Stimulated activated effector memory CD8-positive, alpha-beta T cell treated with anti-CD3 and anti-CD28 coated beads, Interleukin-12 subunit alpha, Interleukin-12 subunit beta, amount 100 ng/mL, for 72 hours (primary cell): ENCODE measurements around the gene NUTM1.
"Not testable (repeated sequence)": the region's sequence is repeated elsewhere in the genome, so short reads cannot be mapped to it uniquely, and the experiment has no call there.

Experiments used
- ATAC-seq: fragments of 150-1000 bp; cut with Tn5 transposase; 2 replicates; pipeline ENCODE4 v1.10.0; 2021
- DNase-seq, 2 donors: peaks; one replicate each; pipeline ENCODE4 v3.0.0; 2021 to 2022; ENCODE audit warnings: low spot score in 2 of 2
- H3K27ac Mint-ChIP-seq: one replicate; pipeline ENCODE4 v1.8.0; 2022; ENCODE audit warnings: mild to moderate bottlenecking, mixed read lengths
- H3K36me3 Mint-ChIP-seq: one replicate; pipeline ENCODE4 v1.8.0; 2022; ENCODE audit warnings: mild to moderate bottlenecking, mixed read lengths
- H3K4me1 Mint-ChIP-seq: one replicate; pipeline ENCODE4 v1.8.0; 2022; ENCODE audit warnings: mixed read lengths
- H3K4me3 Mint-ChIP-seq: one replicate; pipeline ENCODE4 v1.8.0; 2022; ENCODE audit warnings: mild to moderate bottlenecking, mixed read lengths
- H3K9me3 Mint-ChIP-seq: one replicate; pipeline ENCODE4 v1.8.0; 2022; ENCODE audit warnings: mixed read lengths

NUTM1 gene

GRCh38 chr15:34352996-34353395 is 9.9 kb downstream of the NUTM1 start:
- not testable (repeated sequence) for DNase-seq, H3K9me3 Mint-ChIP-seq, H3K27ac Mint-ChIP-seq, ATAC-seq, H3K4me3 Mint-ChIP-seq, H3K4me1 Mint-ChIP-seq
- H3K36me3 Mint-ChIP-seq, result peaks cover 18% of the 10 kb centered on the region

GRCh38 chr15:34353627-34354026 is 10.5 kb downstream of the NUTM1 start:
- ATAC-seq, result no peak
- H3K27ac Mint-ChIP-seq, result no peak overlapping the region
- no peak for DNase-seq
- no peak overlapping the region for H3K4me3 Mint-ChIP-seq
- H3K36me3 Mint-ChIP-seq, result peaks cover 25% of the 10 kb centered on the region
- H3K4me1 Mint-ChIP-seq, result peaks cover 10% of the 10 kb centered on the region
- no peaks in the 10 kb centered on the region for H3K9me3 Mint-ChIP-seq

- peaks cover 31% of the 10 kb centered on the region for H3K36me3 Mint-ChIP-seq
These were observed 11.2 kb downstream of the NUTM1 start for GRCh38 chr15:34354286-34354685.

GRCh38 chr15:34355241-34355640 is 12.1 kb downstream of the NUTM1 start:
- DNase-seq (no peak), ATAC-seq (no peak)
- no peak overlapping the region for H3K4me3 Mint-ChIP-seq

More at GRCh38 chr15:34354286-34354685, 11.2 kb downstream of the NUTM1 start:
- peaks cover 10% of the 10 kb centered on the region for H3K4me1 Mint-ChIP-seq
- DNase-seq, result no peak
- H3K9me3 Mint-ChIP-seq, result no peaks in the 10 kb centered on the region
- no peak overlapping the region for H3K27ac Mint-ChIP-seq
- ATAC-seq, result no peak
- no peak overlapping the region for H3K4me3 Mint-ChIP-seq

GRCh38 chr15:34357653-34358052 is 14.5 kb downstream of the NUTM1 start:
- Mint-ChIP-seq H3K4me1 (peaks cover 11% of the 10 kb centered on the region), H3K9me3 (no peaks in the 10 kb centered on the region), H3K36me3 (peaks cover 64% of the 10 kb centered on the region), H3K27ac (peak overlapping the region; percentile 51), H3K4me3 (no peak overlapping the region)
- DNase-seq, result no peak
- no peak for ATAC-seq

More at GRCh38 chr15:34355241-34355640, 12.1 kb downstream of the NUTM1 start:
- Mint-ChIP-seq H3K9me3 (no peaks in the 10 kb centered on the region), H3K27ac (peak overlapping the region; percentile 23), H3K36me3 (peaks cover 41% of the 10 kb centered on the region), H3K4me1 (peaks cover 10% of the 10 kb centered on the region)

DNA sequence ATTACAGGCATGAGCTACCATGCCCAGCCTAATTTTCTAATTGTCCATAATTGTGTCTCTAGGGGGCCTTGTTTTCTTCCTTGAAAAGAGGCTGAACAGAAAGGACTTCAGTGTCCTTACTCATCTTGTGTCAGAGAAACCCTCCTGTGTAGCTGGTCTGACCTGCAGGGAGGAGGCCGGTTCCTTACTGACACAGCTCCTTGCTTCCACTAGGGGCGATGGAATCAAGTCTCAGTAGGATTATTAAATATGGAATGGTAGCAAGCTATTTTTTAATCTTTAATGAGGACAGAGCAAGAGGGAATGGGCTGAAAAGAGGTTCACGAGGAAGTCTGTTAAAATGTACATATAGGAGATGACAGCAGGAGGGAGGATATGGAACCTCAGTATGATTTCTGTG is 15.3 kb downstream of the NUTM1 start:
- Mint-ChIP-seq H3K4me1 (peaks cover 17% of the 10 kb centered on the region), H3K27ac (peak overlapping the region; percentile 51), H3K36me3 (peaks cover 71% of the 10 kb centered on the region), H3K4me3 (no peak overlapping the region), H3K9me3 (no peaks in the 10 kb centered on the region)
- ATAC-seq (no peak), DNase-seq (no peak)

DNA sequence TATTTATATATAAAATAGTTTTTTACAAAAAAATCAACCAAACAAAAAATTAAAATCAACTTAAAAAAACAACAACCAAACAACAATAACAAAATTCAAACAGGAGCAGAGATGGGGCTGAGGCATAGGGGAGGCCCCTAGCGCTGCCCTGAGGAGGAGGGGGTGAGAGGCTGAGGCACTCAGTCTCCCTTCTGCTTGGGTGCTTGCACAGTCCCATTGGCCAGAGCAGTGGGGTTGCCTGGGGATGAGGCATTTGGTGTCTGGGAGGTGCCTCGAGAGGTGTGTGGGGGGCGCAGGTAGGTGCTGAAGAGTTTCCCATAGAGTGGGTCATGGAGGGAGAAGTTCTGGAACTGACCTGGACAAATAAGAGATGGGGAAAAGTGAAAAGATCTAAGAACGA is 15.8 kb downstream of the NUTM1 start:
- H3K9me3 Mint-ChIP-seq, result no peaks in the 10 kb centered on the region
- peak overlapping the region; percentile 51 for H3K27ac Mint-ChIP-seq
- no peak overlapping the region for H3K4me3 Mint-ChIP-seq
- DNase-seq (no peak), ATAC-seq (no peak)
- H3K36me3 Mint-ChIP-seq, result peaks cover 73% of the 10 kb centered on the region
- peaks cover 17% of the 10 kb centered on the region for H3K4me1 Mint-ChIP-seq

DNA sequence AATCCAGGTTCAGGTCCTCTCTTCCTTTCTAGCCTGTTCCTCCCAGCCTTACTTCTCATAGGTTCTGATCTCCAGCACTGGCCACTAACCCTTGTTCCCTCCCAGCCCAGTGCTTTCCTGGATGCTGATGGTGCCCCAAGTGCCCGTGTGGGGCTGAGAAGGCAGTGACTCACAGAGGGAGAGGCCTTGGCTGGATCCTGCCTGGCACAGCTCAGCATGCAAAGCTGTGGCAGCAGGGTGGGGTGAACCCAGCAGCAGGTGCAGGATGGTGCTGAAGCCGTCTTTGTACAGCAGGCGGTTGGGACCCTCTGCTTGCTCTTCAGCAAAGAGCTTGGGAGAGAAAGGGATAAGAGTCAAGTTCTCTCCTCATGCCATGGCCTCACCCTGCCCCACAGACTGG is 16.3 kb downstream of the NUTM1 start:
- peaks cover 74% of the 10 kb centered on the region for H3K36me3 Mint-ChIP-seq
- DNase-seq, result no peak
- peaks cover 17% of the 10 kb centered on the region for H3K4me1 Mint-ChIP-seq
- no peaks in the 10 kb centered on the region for H3K9me3 Mint-ChIP-seq
- ATAC-seq, result no peak
- no peak overlapping the region for H3K4me3 Mint-ChIP-seq
- peak overlapping the region; percentile 51 for H3K27ac Mint-ChIP-seq

- peak overlapping the region; percentile 51 for H3K27ac Mint-ChIP-seq
- no peaks in the 10 kb centered on the region for H3K9me3 Mint-ChIP-seq
- H3K4me3 Mint-ChIP-seq, result no peak overlapping the region
- DNase-seq, result no peak
- peaks cover 83% of the 10 kb centered on the region for H3K36me3 Mint-ChIP-seq
- no peak for ATAC-seq
- peaks cover 24% of the 10 kb centered on the region for H3K4me1 Mint-ChIP-seq
These were observed 17.2 kb downstream of the NUTM1 start for GRCh38 chr15:34360298-34360697.

DNA sequence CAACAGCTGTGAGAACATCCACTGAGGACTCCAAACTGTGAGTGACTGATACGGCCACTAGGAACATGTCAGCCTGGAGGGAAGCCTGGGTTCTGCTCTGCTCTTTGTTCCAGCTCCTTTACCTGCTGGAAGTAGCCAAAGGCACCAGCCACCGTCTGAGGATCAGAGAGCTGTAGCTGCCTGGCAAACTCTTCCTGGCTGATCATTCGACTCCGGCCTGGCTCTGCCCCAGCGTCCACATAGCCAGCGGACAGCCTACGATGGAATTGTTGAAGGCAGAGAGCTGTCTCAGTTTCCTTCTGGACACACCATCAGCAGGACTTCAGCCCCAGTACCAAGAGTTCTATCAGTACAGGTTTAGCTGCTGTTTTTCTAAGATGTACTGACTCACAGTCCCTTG is 18.2 kb downstream of the NUTM1 start:
- Mint-ChIP-seq H3K36me3 (peaks cover 86% of the 10 kb centered on the region), H3K4me1 (peaks cover 26% of the 10 kb centered on the region), H3K9me3 (no peaks in the 10 kb centered on the region), H3K4me3 (no peak overlapping the region), H3K27ac (no peak overlapping the region)
- DNase-seq (no peak), ATAC-seq (no peak)

- Mint-ChIP-seq H3K9me3 (no peaks in the 10 kb centered on the region), H3K4me3 (no peak overlapping the region), H3K4me1 (peaks cover 27% of the 10 kb centered on the region), H3K36me3 (peaks cover 88% of the 10 kb centered on the region), H3K27ac (peak overlapping the region; percentile 90)
- ATAC-seq, result no peak
- DNase-seq, result no peak
These were observed 19.1 kb downstream of the NUTM1 start for GRCh38 chr15:34362047-34362773.

DNA sequence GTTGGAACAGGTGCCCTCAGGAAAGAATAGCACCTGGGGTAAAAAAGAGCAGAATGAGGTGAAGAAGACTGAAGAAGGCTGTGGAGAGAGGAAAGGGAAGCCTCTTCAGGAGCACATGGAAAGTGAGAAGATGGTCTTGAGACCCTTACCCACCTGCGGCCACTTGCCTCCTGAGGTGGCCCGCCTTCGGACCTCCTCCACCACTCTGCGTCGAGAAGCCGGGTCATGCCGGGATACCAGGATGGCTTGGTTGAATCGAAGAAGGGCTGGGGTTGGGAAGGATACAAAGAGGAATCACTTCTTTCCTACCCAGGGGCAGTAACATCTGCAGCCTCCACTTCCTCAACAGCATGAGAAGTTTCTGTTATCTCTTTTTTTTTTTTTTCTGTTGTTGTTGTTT is 20.9 kb downstream of the NUTM1 start:
- Mint-ChIP-seq H3K36me3 (peaks cover 70% of the 10 kb centered on the region), H3K9me3 (no peaks in the 10 kb centered on the region), H3K27ac (peak overlapping the region; percentile 90), H3K4me1 (peaks cover 35% of the 10 kb centered on the region), H3K4me3 (no peak overlapping the region)
- DNase-seq (no peak), ATAC-seq (no peak)

- peaks cover 48% of the 10 kb centered on the region for H3K4me1 Mint-ChIP-seq
- H3K27ac Mint-ChIP-seq, result peak overlapping the region; percentile 76
- peaks cover 58% of the 10 kb centered on the region for H3K36me3 Mint-ChIP-seq
- DNase-seq (peak in 1 of 2 donors; percentile 57), ATAC-seq (peak; percentile 16)
- H3K4me3 Mint-ChIP-seq, result peak overlapping the region; percentile 85
- H3K9me3 Mint-ChIP-seq, result no peaks in the 10 kb centered on the region
These were observed 22.1 kb downstream of the NUTM1 start for GRCh38 chr15:34365091-34365825.

GRCh38 chr15:34365836-34366235 is 22.7 kb downstream of the NUTM1 start:
- Mint-ChIP-seq H3K9me3 (no peaks in the 10 kb centered on the region), H3K4me3 (peak overlapping the region; percentile 85), H3K27ac (peak overlapping the region; percentile 92), H3K4me1 (peaks cover 48% of the 10 kb centered on the region), H3K36me3 (peaks cover 53% of the 10 kb centered on the region)
- ATAC-seq (no peak), DNase-seq (no peak)

- DNase-seq, result peak; percentile 26 to 74
- Mint-ChIP-seq H3K27ac (peak overlapping the region; percentile 92), H3K4me3 (peak overlapping the region; percentile 85), H3K9me3 (no peaks in the 10 kb centered on the region), H3K4me1 (peaks cover 48% of the 10 kb centered on the region), H3K36me3 (peaks cover 47% of the 10 kb centered on the region)
- ATAC-seq, result peak; percentile 14
These were observed 23.4 kb downstream of the NUTM1 start for GRCh38 chr15:34366271-34367065.
